ENCODE measurements around the gene C3. TPM values are rescaled to one million over a fixed set of nuclear protein-coding genes. Genes with fewer than 3 reads are reported as not detected.
"Not testable (repeated sequence)": the region's sequence is repeated elsewhere in the genome, so short reads cannot be mapped to it uniquely, and the experiment has no call there.

C3 gene
- total RNA-seq, 1 donor from 2014 or later, result 0.37 TPM

DNA sequence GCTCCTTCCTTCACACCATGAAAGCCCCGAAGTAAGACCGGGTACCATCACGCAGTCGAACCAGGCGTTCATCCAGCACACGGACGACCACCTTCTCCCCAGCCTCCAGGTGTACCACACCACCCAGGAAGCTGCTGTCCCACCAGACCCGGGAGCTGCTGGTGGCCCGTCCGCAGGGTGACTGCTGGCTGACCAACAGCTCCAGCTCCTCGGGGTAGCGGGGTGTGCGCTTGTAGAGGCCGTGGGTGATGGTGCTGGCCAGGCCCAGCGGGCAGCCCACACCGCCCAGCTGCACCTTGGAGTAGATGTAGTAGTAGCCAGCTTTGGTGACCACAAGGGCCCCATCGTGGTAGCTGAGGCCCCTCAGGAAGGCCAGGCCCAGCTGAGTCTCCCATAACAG lies 55.5 kb downstream of the C3 start:
- H3K27ac Mint-ChIP-seq (ENCODE audit: unreplicated experiment), result no peak overlapping the region
- H3K36me3 Mint-ChIP-seq (ENCODE audit: low read depth), result no peaks in the 10 kb centered on the region
- H3K27me3 Mint-ChIP-seq (ENCODE audit: low read depth), result peaks cover 5% of the 10 kb centered on the region
- no peak for DNase-seq (ENCODE audit: low read depth, low spot score)
- no peaks in the 10 kb centered on the region for H3K9me3 Mint-ChIP-seq
- TF ChIP-seq, protein P1, sequence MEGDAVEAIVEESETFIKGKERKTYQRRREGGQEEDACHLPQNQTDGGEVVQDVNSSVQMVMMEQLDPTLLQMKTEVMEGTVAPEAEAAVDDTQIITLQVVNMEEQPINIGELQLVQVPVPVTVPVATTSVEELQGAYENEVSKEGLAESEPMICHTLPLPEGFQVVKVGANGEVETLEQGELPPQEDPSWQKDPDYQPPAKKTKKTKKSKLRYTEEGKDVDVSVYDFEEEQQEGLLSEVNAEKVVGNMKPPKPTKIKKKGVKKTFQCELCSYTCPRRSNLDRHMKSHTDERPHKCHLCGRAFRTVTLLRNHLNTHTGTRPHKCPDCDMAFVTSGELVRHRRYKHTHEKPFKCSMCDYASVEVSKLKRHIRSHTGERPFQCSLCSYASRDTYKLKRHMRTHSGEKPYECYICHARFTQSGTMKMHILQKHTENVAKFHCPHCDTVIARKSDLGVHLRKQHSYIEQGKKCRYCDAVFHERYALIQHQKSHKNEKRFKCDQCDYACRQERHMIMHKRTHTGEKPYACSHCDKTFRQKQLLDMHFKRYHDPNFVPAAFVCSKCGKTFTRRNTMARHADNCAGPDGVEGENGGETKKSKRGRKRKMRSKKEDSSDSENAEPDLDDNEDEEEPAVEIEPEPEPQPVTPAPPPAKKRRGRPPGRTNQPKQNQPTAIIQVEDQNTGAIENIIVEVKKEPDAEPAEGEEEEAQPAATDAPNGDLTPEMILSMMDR (conservative IDR thresholded peaks at IDR 0.05), result no peak
- H3K4me3 Mint-ChIP-seq, result no peak overlapping the region
- H3K4me1 Mint-ChIP-seq, result no peaks in the 10 kb centered on the region

DNA sequence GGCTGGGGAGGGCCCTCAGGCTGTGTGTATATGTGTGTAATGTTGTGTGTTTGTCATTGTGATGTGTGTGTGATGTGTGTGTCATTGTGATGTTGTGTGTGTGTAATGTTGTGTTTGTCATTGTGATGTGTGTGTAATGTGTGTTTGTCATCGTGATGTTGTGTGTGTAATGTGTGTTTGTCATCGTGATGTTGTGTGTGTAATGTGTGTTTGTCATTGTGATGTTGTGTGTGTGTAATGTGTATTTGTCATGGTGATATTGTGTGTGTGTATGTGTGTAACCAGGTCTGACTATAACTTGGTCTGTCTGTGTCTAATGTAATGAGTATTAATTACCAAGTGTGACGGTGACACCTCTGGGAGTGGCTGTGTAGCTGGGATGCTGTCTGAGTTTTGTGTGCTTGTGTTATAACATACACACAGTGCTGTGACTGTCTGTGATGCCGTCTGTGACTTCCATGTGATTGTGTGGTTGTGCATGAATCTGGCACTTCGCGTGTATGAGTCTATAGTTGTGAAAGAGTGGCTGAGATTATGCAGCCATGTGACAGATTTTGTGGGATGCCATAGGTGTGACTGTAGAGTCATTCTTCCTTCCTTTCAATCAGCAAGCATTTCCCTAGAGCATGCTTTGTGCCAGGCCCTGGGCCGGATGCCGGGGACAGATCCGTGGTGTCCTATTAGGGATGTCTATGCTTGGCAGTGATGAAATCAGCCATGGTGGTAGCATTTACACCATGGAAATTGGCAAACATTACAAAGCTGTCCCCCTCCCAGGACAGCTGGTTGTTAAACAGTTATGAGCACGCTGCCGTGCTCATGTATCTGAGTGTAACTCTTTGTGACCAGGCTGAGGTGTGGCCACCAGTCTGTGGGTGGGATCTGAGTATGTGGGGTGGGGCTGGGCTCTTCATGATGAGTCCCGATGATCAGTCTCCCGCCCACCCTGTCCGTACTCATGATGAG lies 56.9 kb downstream of the C3 start:
- no peak overlapping the region for H3K27ac Mint-ChIP-seq (ENCODE audit: unreplicated experiment)
- no peaks in the 10 kb centered on the region for H3K9me3 Mint-ChIP-seq
- H3K4me1 Mint-ChIP-seq, result no peaks in the 10 kb centered on the region
- no peak overlapping the region for H3K4me3 Mint-ChIP-seq
- no peak for DNase-seq (ENCODE audit: low read depth, low spot score)
- TF ChIP-seq, protein P1 (conservative IDR thresholded peaks at IDR 0.05), result no peak
- H3K27me3 Mint-ChIP-seq (ENCODE audit: low read depth), result peaks cover 2% of the 10 kb centered on the region
- no peaks in the 10 kb centered on the region for H3K36me3 Mint-ChIP-seq (ENCODE audit: low read depth)

DNA sequence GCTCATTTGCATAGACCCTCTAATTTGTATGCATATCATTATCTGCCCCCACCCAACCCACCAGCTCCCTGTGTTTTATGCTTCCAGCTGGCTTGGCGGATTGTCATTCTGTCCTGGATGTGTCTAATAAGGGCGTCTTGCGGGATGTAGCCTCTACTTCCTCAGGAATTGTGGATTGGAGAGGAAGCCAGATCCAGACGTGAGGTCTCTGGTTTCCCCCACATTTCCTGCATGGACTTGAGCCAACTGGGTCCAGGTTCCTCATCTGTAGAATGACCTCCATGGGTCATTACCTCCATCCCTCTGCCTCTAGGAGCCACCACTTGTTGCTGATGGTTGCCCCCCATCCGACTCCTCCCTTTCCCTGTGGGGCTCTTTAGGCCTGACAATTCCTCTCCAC lies 57.7 kb downstream of the C3 start:
- Mint-ChIP-seq H3K4me1 (no peaks in the 10 kb centered on the region), H3K4me3 (no peak overlapping the region), H3K36me3 (ENCODE audit: low read depth) (no peaks in the 10 kb centered on the region), H3K27me3 (ENCODE audit: low read depth) (peaks cover 2% of the 10 kb centered on the region), H3K27ac (ENCODE audit: unreplicated experiment) (no peak overlapping the region), H3K9me3 (no peaks in the 10 kb centered on the region)
- TF ChIP-seq, protein P1 (conservative IDR thresholded peaks at IDR 0.05), result no peak
- DNase-seq (ENCODE audit: low read depth, low spot score), result no peak

DNA sequence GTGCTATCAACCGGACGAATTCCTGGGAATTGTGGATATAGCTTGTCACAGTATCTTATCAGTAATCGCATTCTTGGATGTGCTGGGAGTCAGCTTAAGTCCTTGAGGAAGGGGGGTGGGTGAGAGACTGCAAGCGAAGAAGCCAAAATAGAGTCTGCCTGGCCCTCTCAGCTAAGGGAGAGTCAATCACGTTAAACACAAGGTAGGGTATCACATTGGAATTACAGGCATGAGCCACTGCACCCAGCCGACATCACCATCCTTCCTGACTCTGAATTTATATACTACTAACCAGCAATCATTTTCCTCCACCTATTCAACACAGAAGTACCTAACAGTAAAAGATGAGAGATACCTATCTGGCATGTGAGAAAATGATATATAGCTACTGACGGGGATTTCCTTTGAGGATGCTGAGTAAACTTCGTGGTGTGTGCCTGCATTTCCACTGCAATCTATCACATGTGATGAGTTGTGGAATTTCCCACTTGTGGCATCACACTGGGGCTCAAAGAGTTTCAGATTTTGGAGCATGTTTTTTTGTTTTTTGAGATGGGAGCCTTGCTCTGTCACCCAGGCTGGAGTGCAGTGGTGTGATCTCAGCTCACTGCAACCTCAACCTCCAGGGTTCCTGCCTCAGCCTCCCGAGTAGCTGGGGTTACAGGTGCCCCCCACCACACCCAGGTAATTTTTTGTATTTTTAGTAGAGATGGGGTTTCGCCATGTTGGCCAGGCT lies 58.8 kb downstream of the C3 start:
- H3K36me3 Mint-ChIP-seq (ENCODE audit: low read depth); DNase-seq (ENCODE audit: low read depth, low spot score); H3K9me3 Mint-ChIP-seq; H3K27me3 Mint-ChIP-seq (ENCODE audit: low read depth); H3K4me3 Mint-ChIP-seq; H3K27ac Mint-ChIP-seq (ENCODE audit: unreplicated experiment); H3K4me1 Mint-ChIP-seq: not testable (repeated sequence)

DNA sequence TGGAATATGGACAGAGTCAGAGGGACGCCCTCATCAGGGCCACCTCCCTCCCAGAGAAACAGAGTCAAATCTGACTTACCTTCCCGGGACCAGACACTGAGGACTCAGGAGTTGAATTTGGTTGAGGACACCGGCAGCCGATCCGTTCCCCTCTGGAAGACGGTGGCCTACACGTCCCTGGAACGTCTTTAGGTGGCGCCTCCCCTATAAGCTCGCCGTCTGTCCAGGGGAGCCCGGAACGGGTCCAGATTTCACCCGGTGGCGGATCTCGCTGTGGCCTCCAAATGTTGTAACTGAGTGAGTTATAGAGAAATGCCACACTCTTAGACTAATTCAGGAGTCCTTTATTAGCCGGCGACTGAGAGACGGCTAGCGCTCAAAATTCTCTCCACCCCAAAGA lies 59.5 kb downstream of the C3 start:
- no peak overlapping the region for H3K4me3 Mint-ChIP-seq
- H3K36me3 Mint-ChIP-seq (ENCODE audit: low read depth), result no peaks in the 10 kb centered on the region
- no peaks in the 10 kb centered on the region for H3K9me3 Mint-ChIP-seq
- H3K27ac Mint-ChIP-seq (ENCODE audit: unreplicated experiment), result no peak overlapping the region
- no peaks in the 10 kb centered on the region for H3K4me1 Mint-ChIP-seq
- TF ChIP-seq, protein P1 (conservative IDR thresholded peaks at IDR 0.05), result no peak
- DNase-seq (ENCODE audit: low read depth, low spot score), result no peak
- peaks cover 5% of the 10 kb centered on the region for H3K27me3 Mint-ChIP-seq (ENCODE audit: low read depth)

DNA sequence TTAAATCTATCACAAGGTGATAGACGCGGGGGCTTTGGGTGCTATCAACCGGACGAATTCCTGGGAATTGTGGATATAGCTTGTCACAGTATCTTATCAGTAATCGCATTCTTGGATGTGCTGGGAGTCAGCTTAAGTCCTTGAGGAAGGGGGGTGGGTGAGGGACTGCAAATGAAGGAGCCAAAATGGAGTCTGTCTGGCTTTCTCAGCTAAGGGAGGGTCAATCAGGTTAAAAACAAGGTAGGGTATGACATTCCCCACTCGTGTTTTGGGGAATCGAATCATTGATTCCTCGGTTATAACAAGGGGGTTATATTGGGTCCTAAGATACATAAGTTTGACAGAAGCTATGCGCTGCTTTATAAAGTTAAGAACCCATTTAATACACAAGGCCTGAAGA lies 64.1 kb downstream of the C3 start:
- not testable (repeated sequence) for H3K4me3 Mint-ChIP-seq; H3K27ac Mint-ChIP-seq (ENCODE audit: unreplicated experiment); H3K4me1 Mint-ChIP-seq; DNase-seq (ENCODE audit: low read depth, low spot score); H3K36me3 Mint-ChIP-seq (ENCODE audit: low read depth); H3K9me3 Mint-ChIP-seq
- peaks cover 15% of the 10 kb centered on the region for H3K27me3 Mint-ChIP-seq (ENCODE audit: low read depth)
